Activated T-cell treated with anti-CD3 and anti-CD28 coated beads, Interleukin-2, amount 50 U/mL, for 24 hours (primary cell): ENCODE results near the gene BOD1L2.

ENCODE experiments used
- DNase-seq: peaks from one replicate; pipeline ENCODE4 v3.0.0-alpha.2; 2020
- H3K27ac Mint-ChIP-seq: 2 replicates; pipeline ENCODE4 v1.8.0; 2020; ENCODE audit warnings: mild to moderate bottlenecking, mixed read lengths
- H3K27me3 Mint-ChIP-seq: 2 replicates; pipeline ENCODE4 v1.8.0; 2020; ENCODE audit warnings: mixed read lengths
- H3K36me3 Mint-ChIP-seq: 2 replicates; pipeline ENCODE4 v1.8.0; 2020; ENCODE audit warnings: low read depth, mixed read lengths
- H3K4me1 Mint-ChIP-seq: 2 replicates; pipeline ENCODE4 v1.8.0; 2020; ENCODE audit warnings: low read depth, mixed read lengths
- H3K4me3 Mint-ChIP-seq: 2 replicates; pipeline ENCODE4 v1.8.0; 2020; ENCODE audit warnings: mild to moderate bottlenecking, moderate library complexity, mixed read lengths
- H3K9me3 Mint-ChIP-seq: 2 replicates; pipeline ENCODE4 v1.8.0; 2020; ENCODE audit warnings: mixed read lengths

BOD1L2 gene

DNA sequence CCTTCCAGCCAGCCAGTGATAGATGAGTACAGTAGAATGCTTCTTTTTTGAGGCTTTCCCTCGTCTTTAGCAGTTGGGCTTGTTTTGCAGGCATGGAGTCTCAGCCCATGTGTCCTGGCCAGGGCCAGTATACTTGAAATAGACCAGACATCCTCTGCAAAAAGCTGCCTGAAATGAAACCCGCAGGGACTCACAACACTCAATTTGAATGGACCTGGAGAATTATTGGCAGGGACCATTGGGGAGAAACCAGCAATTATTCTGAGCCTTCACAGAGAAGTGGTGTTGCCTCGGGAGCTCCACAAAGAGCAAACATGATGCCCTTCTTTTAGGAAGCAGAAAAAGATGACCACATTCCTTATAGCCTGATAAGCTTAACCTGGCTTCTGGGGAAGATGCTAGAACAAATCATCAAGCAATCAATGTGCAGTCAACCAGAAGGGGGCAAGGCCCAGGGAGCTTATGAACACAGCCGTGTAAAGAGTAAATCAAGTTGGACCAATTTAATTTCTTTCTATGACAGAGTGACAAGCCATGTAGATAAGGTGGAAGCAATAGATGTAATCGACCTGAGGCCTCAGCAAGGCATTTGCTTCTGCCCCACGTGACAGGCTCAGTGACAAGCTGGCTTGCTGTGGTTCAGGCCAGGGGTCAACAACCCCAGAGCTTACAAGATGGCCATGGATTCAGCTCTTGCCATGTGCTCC, 42.1 kb downstream of the BOD1L2 start:
- H3K9me3 Mint-ChIP-seq: peaks cover 20% of the 10 kb centered on the region
- no peak for DNase-seq
- H3K4me3 Mint-ChIP-seq: no peak overlapping the region
- no peaks in the 10 kb centered on the region for H3K4me1 Mint-ChIP-seq
- no peaks in the 10 kb centered on the region for H3K36me3 Mint-ChIP-seq
- peaks cover 12% of the 10 kb centered on the region for H3K27me3 Mint-ChIP-seq
- H3K27ac Mint-ChIP-seq: no peak overlapping the region

DNA sequence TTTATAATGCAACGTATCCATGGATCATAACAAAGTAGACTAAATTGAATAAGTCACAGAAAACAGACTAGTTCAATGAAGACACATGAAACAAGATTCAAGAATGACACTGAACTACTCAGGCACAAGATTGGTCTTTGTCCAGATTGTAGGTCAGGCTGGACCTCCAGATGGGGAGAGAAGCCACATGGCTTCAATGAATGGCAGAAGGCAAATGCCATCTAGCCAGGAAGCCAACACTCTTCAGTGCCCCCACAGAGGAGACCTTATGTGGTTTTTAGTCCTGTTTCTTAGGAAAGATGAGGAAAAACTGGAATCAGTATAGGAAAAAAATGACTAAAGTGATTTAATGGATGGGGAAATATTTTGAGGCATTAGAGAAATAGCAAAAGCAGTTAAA, 43.1 kb downstream of the BOD1L2 start:
- H3K9me3 Mint-ChIP-seq: peaks cover 14% of the 10 kb centered on the region
- no peak overlapping the region for H3K4me3 Mint-ChIP-seq
- H3K36me3 Mint-ChIP-seq: no peaks in the 10 kb centered on the region
- H3K4me1 Mint-ChIP-seq: no peaks in the 10 kb centered on the region
- H3K27ac Mint-ChIP-seq: no peak overlapping the region
- DNase-seq: no peak
- H3K27me3 Mint-ChIP-seq: peaks cover 16% of the 10 kb centered on the region

DNA sequence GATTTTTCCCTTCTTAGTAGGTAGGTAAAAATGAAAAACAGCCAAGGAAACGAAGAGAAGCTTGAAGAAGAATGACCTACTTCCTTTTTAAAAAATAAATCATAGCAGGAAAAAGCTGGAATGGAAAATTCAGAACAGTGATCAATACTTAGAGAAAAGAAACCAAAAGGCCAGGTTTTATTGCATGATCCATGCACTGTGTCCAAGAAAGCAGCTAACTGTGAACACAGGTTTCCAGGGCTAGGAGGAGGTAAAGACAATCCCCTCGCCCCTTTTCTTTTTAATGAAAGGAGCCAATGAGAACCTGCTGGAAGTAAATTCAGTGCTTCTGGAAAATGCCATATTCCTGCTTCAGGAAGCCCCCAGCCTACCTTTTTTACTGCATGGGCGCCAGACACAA, 47.2 kb downstream of the BOD1L2 start:
- Mint-ChIP-seq H3K27me3 (peaks cover 14% of the 10 kb centered on the region), H3K36me3 (no peaks in the 10 kb centered on the region), H3K4me1 (no peaks in the 10 kb centered on the region), H3K9me3 (no peaks in the 10 kb centered on the region), H3K4me3 (no peak overlapping the region), H3K27ac (no peak overlapping the region)
- DNase-seq: no peak

DNA sequence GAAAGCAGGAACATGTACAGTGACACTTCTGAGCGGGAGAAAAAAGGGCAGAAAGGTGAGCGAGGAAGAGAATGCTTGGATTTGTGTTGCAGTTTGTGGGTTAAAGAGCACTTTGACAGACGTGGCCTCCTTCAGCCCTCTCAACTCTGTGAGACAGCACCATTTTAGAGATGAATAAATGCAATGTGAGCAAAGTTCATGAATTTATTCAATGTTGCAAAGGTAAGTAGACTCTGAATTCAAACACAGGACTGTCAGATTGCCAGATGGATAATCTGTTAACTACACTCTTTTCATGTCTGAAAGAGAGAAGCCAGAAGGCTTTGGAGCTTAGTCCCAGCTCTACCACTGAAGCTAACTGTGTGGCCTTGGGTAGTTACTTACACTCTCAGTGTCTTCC, 47.7 kb downstream of the BOD1L2 start:
- H3K9me3 Mint-ChIP-seq: no peaks in the 10 kb centered on the region
- H3K27me3 Mint-ChIP-seq: peaks cover 16% of the 10 kb centered on the region
- no peak overlapping the region for H3K27ac Mint-ChIP-seq
- H3K4me3 Mint-ChIP-seq: no peak overlapping the region
- H3K36me3 Mint-ChIP-seq: no peaks in the 10 kb centered on the region
- H3K4me1 Mint-ChIP-seq: no peaks in the 10 kb centered on the region
- DNase-seq: no peak

DNA sequence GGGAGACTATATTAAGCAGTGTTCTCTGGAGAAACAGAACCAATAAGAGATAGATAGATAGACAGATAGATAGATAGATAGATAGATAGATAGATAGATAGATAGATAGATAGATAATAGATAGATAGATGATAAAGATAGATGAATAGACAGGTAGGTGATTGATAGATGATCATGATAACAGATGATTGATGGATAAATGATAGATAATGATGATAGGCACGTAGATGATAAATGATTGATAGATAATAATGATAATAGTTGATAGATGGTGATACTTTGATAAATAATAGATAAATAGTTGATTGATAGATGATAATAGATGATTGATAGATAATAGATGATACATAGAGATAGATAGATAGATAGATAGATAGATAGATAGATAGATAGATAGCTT, 48.5 kb downstream of the BOD1L2 start:
- Mint-ChIP-seq H3K4me3 (no peak overlapping the region), H3K9me3 (no peaks in the 10 kb centered on the region), H3K36me3 (no peaks in the 10 kb centered on the region), H3K4me1 (no peaks in the 10 kb centered on the region), H3K27me3 (peaks cover 17% of the 10 kb centered on the region), H3K27ac (no peak overlapping the region)
- DNase-seq: no peak

DNA sequence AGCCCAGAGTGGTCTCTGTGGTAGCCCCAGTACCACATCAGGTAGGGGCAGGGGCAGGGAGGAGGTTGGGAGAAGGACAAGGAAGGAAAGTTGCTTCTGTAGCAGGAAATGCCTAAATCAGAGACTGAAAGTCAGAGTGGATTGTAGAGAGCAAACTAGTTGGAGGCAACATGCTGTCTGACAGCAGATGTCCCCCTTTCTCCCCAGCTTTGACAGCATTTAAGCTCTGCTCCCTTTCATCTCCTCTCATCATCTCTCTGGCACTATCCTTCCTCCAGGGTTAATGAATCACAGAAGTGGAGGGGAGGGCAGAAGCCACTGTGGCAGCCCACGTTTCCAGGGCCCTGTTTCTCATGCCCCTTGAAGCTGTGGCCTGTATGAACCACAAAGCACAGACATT, 50.4 kb downstream of the BOD1L2 start:
- DNase-seq: no peak
- Mint-ChIP-seq H3K27me3 (peaks cover 20% of the 10 kb centered on the region), H3K27ac (no peak overlapping the region), H3K4me3 (no peak overlapping the region), H3K36me3 (no peaks in the 10 kb centered on the region), H3K9me3 (no peaks in the 10 kb centered on the region), H3K4me1 (no peaks in the 10 kb centered on the region)

- no peaks in the 10 kb centered on the region for H3K4me1 Mint-ChIP-seq
- H3K36me3 Mint-ChIP-seq: no peaks in the 10 kb centered on the region
- no peak overlapping the region for H3K4me3 Mint-ChIP-seq
- H3K27ac Mint-ChIP-seq: no peak overlapping the region
- H3K27me3 Mint-ChIP-seq: peaks cover 20% of the 10 kb centered on the region
- no peaks in the 10 kb centered on the region for H3K9me3 Mint-ChIP-seq
- DNase-seq: no peak
Measured at GRCh38 chr18:57198073-57198472, 51.2 kb downstream of the BOD1L2 start.
